Measurements from ENCODE around the gene MTRR. TPM values are rescaled to one million over a fixed set of nuclear protein-coding genes. Genes with fewer than 3 reads are reported as not detected.

Gene MTRR
- total RNA-seq, 2 donors from 2014 or later, result 34.5 to 64.6 TPM

DNA sequence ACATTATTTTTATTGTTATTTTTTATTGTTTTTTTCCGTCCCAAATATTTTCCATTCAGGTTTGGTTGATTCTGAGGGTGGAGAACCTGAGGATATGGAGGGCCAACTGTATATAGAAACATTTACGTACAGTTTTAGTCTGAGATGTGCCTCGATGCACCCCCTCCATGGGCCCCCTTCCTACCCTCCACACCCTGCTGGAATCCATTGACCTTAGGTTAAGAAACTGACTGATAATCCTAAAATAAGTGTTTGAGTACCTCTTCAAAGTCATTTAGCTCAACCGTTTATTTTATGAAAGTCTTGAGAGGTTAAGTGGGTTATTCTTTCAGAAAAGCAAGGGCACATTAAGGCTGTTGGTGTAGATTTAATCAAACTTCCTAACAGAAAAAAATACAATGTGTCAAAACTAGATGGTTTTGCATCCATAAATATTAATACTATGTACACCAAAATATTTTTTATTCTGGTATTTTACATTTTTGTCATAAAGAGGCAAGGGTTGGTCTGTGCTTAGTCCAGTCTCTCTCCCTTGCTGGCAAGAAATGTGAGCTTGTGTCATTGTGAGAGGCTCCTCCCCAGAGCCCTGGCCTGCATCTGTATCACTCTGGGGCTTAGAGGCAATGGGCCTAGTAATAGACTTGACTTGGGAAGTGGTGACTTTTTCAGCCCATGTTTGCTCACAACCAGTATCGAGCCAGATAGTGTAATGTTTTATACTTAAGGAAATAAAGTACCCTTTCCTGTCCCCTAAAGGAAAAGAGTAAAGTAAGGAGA lies 15.7 kb downstream of the MTRR start:
- H3K27ac ChIP-seq, result no peak overlapping the region
- intact Hi-C loops (cut with DNase I), result no loop called here
- H3K4me3 ChIP-seq, result no peak overlapping the region
- no peaks in the 10 kb centered on the region for H3K36me3 ChIP-seq
- 71% methylated on average over 5 of the region's 5 CpGs for WGBS
- H3K9me3 ChIP-seq, result no peaks in the 10 kb centered on the region
- no peak for TF ChIP-seq POLR2AphosphoS5 (IDR thresholded peaks at IDR 0.05)
- TF ChIP-seq POLR2A (IDR thresholded peaks at IDR 0.05), result no peak
- TF ChIP-seq, protein P1, sequence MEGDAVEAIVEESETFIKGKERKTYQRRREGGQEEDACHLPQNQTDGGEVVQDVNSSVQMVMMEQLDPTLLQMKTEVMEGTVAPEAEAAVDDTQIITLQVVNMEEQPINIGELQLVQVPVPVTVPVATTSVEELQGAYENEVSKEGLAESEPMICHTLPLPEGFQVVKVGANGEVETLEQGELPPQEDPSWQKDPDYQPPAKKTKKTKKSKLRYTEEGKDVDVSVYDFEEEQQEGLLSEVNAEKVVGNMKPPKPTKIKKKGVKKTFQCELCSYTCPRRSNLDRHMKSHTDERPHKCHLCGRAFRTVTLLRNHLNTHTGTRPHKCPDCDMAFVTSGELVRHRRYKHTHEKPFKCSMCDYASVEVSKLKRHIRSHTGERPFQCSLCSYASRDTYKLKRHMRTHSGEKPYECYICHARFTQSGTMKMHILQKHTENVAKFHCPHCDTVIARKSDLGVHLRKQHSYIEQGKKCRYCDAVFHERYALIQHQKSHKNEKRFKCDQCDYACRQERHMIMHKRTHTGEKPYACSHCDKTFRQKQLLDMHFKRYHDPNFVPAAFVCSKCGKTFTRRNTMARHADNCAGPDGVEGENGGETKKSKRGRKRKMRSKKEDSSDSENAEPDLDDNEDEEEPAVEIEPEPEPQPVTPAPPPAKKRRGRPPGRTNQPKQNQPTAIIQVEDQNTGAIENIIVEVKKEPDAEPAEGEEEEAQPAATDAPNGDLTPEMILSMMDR (IDR thresholded peaks at IDR 0.05), result no peak
- DNase-seq (ENCODE audit: low spot score), result no peak
- peaks cover 2% of the 10 kb centered on the region for H3K4me1 ChIP-seq (replicated peaks)
- H3K27me3 ChIP-seq (replicated peaks; ENCODE audit: insufficient read depth), result no peaks in the 10 kb centered on the region

DNA sequence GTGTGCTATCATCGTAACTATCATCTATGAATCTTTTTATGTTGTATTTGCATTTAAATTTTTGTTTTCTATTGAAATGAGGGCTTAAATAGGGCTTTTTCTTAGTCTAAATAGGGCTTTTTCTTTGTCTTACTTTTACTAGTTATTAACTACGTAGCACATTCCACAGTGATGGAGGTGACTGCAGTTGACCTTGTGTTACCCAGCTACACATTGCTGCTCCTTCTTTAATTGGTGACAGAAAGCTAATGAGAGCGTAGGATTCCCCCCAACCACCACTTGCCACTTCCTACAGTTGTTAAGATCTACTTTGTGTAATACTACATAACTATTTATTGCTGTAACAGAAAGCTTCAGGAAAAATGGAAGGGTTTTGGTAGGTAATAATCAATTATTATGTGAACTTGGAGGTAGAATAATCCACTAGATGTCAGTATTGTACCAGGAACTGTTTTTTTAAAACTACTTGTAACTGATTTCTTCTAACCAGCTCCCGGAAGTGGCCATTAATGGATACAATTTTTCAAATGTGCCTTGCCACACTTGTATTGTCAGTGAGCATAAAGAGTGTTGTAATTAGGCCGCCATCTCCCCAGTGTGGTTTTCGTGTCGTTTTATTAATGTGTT lies 18.0 kb downstream of the MTRR start:
- no peak for DNase-seq (ENCODE audit: low spot score)
- Histone ChIP-seq H3K27ac (no peak overlapping the region), H3K36me3 (no peaks in the 10 kb centered on the region), H3K4me3 (no peak overlapping the region), H3K9me3 (no peaks in the 10 kb centered on the region), H3K27me3 (replicated peaks; ENCODE audit: insufficient read depth) (no peaks in the 10 kb centered on the region), H3K4me1 (replicated peaks) (peaks cover 2% of the 10 kb centered on the region)
- TF ChIP-seq POLR2AphosphoS5 (IDR thresholded peaks at IDR 0.05), result no peak
- TF ChIP-seq, protein P1 (IDR thresholded peaks at IDR 0.05), result peak; percentile 21 to 71 (median 56)
- WGBS, result 53% methylated on average over 7 of the region's 7 CpGs
- intact Hi-C loops (cut with DNase I), result no loop called here

DNA sequence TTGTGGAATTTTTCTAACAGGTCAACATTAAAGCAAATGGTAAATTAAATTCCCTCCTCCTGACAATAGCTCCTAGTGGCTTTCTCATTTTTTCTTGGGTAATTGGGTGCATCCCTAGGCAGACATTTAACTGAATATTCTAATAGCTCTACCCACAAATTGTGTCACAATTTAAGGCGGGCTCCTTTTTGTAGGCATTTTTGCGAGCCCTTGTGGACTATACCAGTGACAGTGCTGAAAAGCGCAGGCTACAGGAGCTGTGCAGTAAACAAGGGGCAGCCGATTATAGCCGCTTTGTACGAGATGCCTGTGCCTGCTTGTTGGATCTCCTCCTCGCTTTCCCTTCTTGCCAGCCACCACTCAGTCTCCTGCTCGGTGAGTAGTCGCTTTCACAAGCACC lies 20.0 kb downstream of the MTRR start:
- peaks cover 2% of the 10 kb centered on the region for H3K4me1 ChIP-seq (replicated peaks)
- peaks cover 0 to 7% of the 10 kb centered on the region in 2 donors for H3K36me3 ChIP-seq
- H3K27me3 ChIP-seq (replicated peaks; ENCODE audit: insufficient read depth), result no peaks in the 10 kb centered on the region
- H3K27ac ChIP-seq, result no peak overlapping the region
- 82% methylated on average over 9 of the region's 9 CpGs for WGBS
- no peak for TF ChIP-seq POLR2AphosphoS5 (IDR thresholded peaks at IDR 0.05)
- TF ChIP-seq POLR2A (IDR thresholded peaks at IDR 0.05), result no peak
- intact Hi-C loops (cut with DNase I), result no loop called here
- H3K9me3 ChIP-seq, result no peaks in the 10 kb centered on the region
- DNase-seq (ENCODE audit: low spot score), result no peak
- H3K4me3 ChIP-seq, result no peak overlapping the region

DNA sequence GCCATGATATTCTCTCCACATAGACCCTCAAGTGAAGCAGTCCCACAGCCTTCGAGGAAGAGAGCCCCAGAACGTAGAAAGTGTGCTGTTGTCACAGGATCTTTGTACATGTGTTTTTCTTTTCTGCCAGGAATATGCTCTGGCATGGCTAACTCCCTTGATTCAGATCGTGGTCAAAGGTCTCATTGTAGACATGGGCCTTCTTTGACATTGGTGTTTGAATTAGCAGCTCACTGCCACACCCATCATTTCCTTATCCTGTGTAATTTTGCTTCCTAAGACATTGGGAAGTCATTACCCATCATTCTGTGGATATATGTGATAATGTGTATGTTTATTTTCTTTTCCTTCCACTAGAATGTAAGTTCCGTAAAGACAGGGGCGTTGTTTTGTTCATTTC lies 25.5 kb downstream of the MTRR start:
- TF ChIP-seq, protein P1 (IDR thresholded peaks at IDR 0.05), result no peak
- TF ChIP-seq POLR2AphosphoS5 (IDR thresholded peaks at IDR 0.05) (no peak), POLR2A (IDR thresholded peaks at IDR 0.05) (no peak)
- WGBS, result 93% methylated on average over 5 of the region's 5 CpGs

DNA sequence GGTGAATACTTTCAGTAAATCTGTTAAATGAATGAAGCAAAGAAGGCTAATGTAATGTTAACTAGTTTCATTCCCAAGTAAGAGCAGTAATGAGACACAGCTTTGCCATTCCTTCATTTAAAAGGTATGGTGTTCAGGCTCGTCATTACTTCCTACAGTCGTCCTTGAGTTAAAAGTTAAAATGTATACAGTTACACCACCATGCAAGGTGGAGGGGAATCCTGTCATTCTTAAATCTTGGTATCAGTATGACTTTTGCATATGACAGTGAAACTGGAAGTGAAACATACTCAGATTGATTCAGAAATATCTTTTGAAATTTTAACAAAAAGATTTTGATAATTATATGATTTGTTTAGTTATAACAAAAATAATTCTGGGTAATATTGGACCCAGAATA lies 25.9 kb downstream of the MTRR start:
- H3K9me3 ChIP-seq, result no peaks in the 10 kb centered on the region
- TF ChIP-seq, protein P1 (IDR thresholded peaks at IDR 0.05), result no peak
- TF ChIP-seq POLR2AphosphoS5 (IDR thresholded peaks at IDR 0.05) (no peak), POLR2A (IDR thresholded peaks at IDR 0.05) (no peak)
- no peaks in the 10 kb centered on the region for H3K27me3 ChIP-seq (replicated peaks; ENCODE audit: insufficient read depth)
- 84% methylated on average over 2 of the region's 2 CpGs for WGBS
- peaks cover 5 to 7% of the 10 kb centered on the region in 2 donors for H3K36me3 ChIP-seq
- no peak for DNase-seq (ENCODE audit: low spot score)
- no peaks in the 10 kb centered on the region for H3K4me1 ChIP-seq (replicated peaks)
- no peak overlapping the region for H3K4me3 ChIP-seq
- no peak overlapping the region for H3K27ac ChIP-seq
- intact Hi-C loops (cut with DNase I), result no loop called here

More for the DNA sequence above, 25.5 kb downstream of the MTRR start:
- no peaks in the 10 kb centered on the region for H3K27me3 ChIP-seq (replicated peaks; ENCODE audit: insufficient read depth)
- DNase-seq (ENCODE audit: low spot score), result no peak
- peaks cover 5 to 7% of the 10 kb centered on the region in 2 donors for H3K36me3 ChIP-seq
- H3K4me3 ChIP-seq, result no peak overlapping the region
- no peaks in the 10 kb centered on the region for H3K9me3 ChIP-seq
- intact Hi-C loops (cut with DNase I), result no loop called here
- H3K4me1 ChIP-seq (replicated peaks), result no peaks in the 10 kb centered on the region
- H3K27ac ChIP-seq, result no peak overlapping the region

Data from prostate gland (tissue), 2 donors.